Ishikawa (cell line): Measurements from ENCODE around the gene OGN.

Experiments
- CREB1 ChIP-seq: IDR thresholded peaks from 2 replicates; pipeline ENCODE4 v1.6.1; 2012; ENCODE audit warnings: low read depth
- EGR1 ChIP-seq: IDR thresholded peaks from 2 replicates; pipeline ENCODE4 v1.6.1; 2012
- EP300 ChIP-seq: IDR thresholded peaks from 2 replicates; pipeline ENCODE4 v1.6.1; 2012; ENCODE audit warnings: borderline replicate concordance
- FOXM1 ChIP-seq: IDR thresholded peaks from 2 replicates; pipeline ENCODE4 v1.6.1; 2012; ENCODE audit warnings: low read depth, borderline replicate concordance
- MAX ChIP-seq: IDR thresholded peaks from 2 replicates; pipeline ENCODE4 v1.6.1; 2012
- NFIC ChIP-seq: IDR thresholded peaks from 2 replicates; pipeline ENCODE4 v1.6.1; 2012
- TAF1 ChIP-seq: IDR thresholded peaks from 2 replicates; pipeline ENCODE4 v1.6.1; 2012; ENCODE audit warnings: low read depth, mild to moderate bottlenecking
- TEAD4 ChIP-seq: IDR thresholded peaks from 2 replicates; pipeline ENCODE4 v1.6.1; 2012
- USF1 ChIP-seq: IDR thresholded peaks from 2 replicates; pipeline ENCODE4 v1.6.1; 2012
- ZBTB7A ChIP-seq: IDR thresholded peaks from 2 replicates; pipeline ENCODE4 v1.6.1; 2012; ENCODE audit warnings: low read depth
- TF ChIP-seq, protein P1 (sequence below): IDR thresholded peaks from 2 replicates; pipeline ENCODE4 v1.6.1; 2012; ENCODE audit warnings: low read depth, mild to moderate bottlenecking

- TF ChIP-seq NFIC (no peak), USF1 (no peak), MAX (no peak), FOXM1 (no peak), EGR1 (no peak), CREB1 (no peak), EP300 (no peak), TAF1 (no peak), TEAD4 (no peak), ZBTB7A (no peak)
- TF ChIP-seq, protein P1, sequence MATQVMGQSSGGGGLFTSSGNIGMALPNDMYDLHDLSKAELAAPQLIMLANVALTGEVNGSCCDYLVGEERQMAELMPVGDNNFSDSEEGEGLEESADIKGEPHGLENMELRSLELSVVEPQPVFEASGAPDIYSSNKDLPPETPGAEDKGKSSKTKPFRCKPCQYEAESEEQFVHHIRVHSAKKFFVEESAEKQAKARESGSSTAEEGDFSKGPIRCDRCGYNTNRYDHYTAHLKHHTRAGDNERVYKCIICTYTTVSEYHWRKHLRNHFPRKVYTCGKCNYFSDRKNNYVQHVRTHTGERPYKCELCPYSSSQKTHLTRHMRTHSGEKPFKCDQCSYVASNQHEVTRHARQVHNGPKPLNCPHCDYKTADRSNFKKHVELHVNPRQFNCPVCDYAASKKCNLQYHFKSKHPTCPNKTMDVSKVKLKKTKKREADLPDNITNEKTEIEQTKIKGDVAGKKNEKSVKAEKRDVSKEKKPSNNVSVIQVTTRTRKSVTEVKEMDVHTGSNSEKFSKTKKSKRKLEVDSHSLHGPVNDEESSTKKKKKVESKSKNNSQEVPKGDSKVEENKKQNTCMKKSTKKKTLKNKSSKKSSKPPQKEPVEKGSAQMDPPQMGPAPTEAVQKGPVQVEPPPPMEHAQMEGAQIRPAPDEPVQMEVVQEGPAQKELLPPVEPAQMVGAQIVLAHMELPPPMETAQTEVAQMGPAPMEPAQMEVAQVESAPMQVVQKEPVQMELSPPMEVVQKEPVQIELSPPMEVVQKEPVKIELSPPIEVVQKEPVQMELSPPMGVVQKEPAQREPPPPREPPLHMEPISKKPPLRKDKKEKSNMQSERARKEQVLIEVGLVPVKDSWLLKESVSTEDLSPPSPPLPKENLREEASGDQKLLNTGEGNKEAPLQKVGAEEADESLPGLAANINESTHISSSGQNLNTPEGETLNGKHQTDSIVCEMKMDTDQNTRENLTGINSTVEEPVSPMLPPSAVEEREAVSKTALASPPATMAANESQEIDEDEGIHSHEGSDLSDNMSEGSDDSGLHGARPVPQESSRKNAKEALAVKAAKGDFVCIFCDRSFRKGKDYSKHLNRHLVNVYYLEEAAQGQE: no peak
Observed at GRCh38 chr9:92426501-92427145, 22.2 kb upstream of the OGN start.
